ENCODE data around the gene PCBP3. TPM values are rescaled to one million over a fixed set of nuclear protein-coding genes. Genes with fewer than 3 reads are reported as not detected.

The PCBP3 gene
- total and polyA plus RNA-seq, 2 of the 8 experiments (the other 6 are each of a cell fraction or from before 2014, with no cell fraction given): 3.5 to 6.3 TPM

DNA sequence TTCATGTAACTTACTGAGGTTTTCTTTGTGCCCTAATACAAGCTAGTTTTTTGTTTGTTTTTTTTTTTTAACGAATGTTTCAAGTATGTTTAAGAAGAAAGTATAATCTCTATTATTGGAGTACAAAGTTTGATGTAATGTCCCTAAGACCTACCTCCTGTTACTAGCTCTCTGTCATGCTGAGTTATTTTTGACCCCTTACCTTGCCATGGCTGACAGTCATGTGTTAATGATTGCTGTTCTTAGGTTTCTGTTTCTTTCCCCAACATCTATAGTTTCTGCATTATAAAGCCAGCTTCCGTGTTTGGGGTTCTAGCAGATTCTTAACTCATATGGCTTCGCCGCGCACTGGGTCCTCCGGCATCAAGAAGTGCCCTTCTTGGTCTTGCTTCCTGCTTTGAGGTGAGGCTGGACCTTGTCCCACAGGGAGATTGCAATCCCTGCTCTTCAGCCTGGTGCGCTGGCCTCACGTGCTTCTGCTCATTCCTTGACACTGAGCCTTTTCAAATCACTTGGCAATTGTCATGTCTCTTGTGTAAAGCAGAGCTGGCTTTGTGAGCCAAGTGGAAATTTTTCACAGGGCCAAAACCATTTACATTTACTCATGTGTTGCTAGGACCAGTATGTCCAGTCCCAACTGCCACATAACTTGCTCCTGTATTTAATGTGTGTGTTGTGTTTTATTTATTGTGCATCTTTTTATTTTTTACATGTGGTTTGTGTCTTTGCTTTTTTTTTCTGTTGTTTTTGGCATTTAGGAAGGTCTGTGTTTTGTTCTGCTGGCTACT is 203.0 kb downstream of the PCBP3 start:
- CTCF ChIA-PET (ENCODE audit: partially characterized antibody): interaction anchor here (0.8 to 1.2 kb wide), 4 partner anchors 9 to 106 kb away, joined by 3 to 7 read pairs (median 4); no protein-coding TSS in a partner anchor
- Histone ChIP-seq H2BK15ac (ENCODE audit: low read length) (no peak overlapping the region), H3K4me3 (ENCODE audit: extremely low read depth in 1 of 4, insufficient read depth in 2 of 4, low read depth in 3 of 4, low read length in 4 of 4) (no peak overlapping the region), H3K18ac (ENCODE audit: extremely low read depth, low read length) (no peak overlapping the region), H2BK5ac (ENCODE audit: low read depth, low read length) (no peak overlapping the region), H3K36me3 (ENCODE audit: control insufficient read depth in 2 of 4, insufficient read depth in 4 of 4, low read length in 3 of 4) (no peaks in the 10 kb centered on the region), H4K20me1 (replicated peaks in 1 of 2; ENCODE audit: control insufficient read depth in 1 of 2, insufficient read depth in 2 of 2, low read length in 2 of 2) (peaks cover 0 to 1% of the 10 kb centered on the region in 2 experiments), H3K9ac (replicated peaks in 1 of 4; ENCODE audit: extremely low read depth in 1 of 4, low read depth in 3 of 4, low read length in 3 of 4) (no peak overlapping the region), H3K56ac (replicated peaks; ENCODE audit: insufficient read length, low read depth, low read length) (no peak overlapping the region), H3K9me3 (ENCODE audit: insufficient read depth in 2 of 2, low read depth in 1 of 2, low read length in 1 of 2) (peaks cover under 1 to 4% of the 10 kb centered on the region in 2 experiments; a peak in 2 of 4 replicates), H2BK12ac (ENCODE audit: low read depth, low read length) (no peak overlapping the region), H4K5ac (ENCODE audit: insufficient read length, low read depth, low read length) (no peak overlapping the region), H4K91ac (replicated peaks; ENCODE audit: insufficient read length, low read length) (no peak overlapping the region), H2BK120ac (replicated peaks; ENCODE audit: low read depth, low read length) (no peak overlapping the region), H3K27me3 (replicated peaks in 1 of 4; ENCODE audit: control insufficient read depth in 3 of 4, extremely low read depth in 1 of 4, insufficient read depth in 3 of 4, low read length in 3 of 4) (no peaks in the 10 kb centered on the region; a peak in 2 of 7 replicates), H2BK20ac (ENCODE audit: low read length) (no peak overlapping the region), H3K4me2 (ENCODE audit: insufficient read depth in 1 of 2, low read depth in 2 of 2, low read length in 2 of 2) (no peak overlapping the region), H3K27ac (ENCODE audit: low read depth, low read length) (no peak overlapping the region), H3K4me1 (replicated peaks in 1 of 4; ENCODE audit: control insufficient read depth in 3 of 4, insufficient read depth in 4 of 4, low read length in 3 of 4) (peaks cover 0 to 3% (median under 1%) of the 10 kb centered on the region in 4 experiments; a peak in 3 of 7 replicates), H2AK5ac (ENCODE audit: low read depth, low read length) (no peak overlapping the region; the same call in 1 of the 2 replicates), H3K4ac (replicated peaks; ENCODE audit: insufficient read length, low read depth, low read length) (no peak overlapping the region), H3K23me2 (ENCODE audit: low read depth, low read length) (no peaks in the 10 kb centered on the region), H3K14ac (ENCODE audit: insufficient read length) (no peak overlapping the region), H3K79me1 (ENCODE audit: low read depth, low read length) (no peaks in the 10 kb centered on the region), H3K79me2 (ENCODE audit: control insufficient read depth in 1 of 2, insufficient read depth in 2 of 2, low read length in 2 of 2) (no peaks in the 10 kb centered on the region), H3K23ac (ENCODE audit: insufficient read length) (no peak overlapping the region), H2AFZ (ENCODE audit: low read length) (no peak overlapping the region), H4K8ac (ENCODE audit: extremely low read depth, insufficient read depth, low read length) (no peak overlapping the region)
- FAIRE-seq (no peak), DNase-seq (ENCODE audit: low read depth in 1 of 2, low spot score in 2 of 2) (no peak)
- WGBS, 2 experiments (ENCODE audit: extremely low coverage in 1 of 2, insufficient coverage in 1 of 2, insufficient read length in 1 of 2, insufficient replicate concordance in 2 of 2, low coverage in 1 of 2, low lambda C conversion rate in 2 of 2, missing lambda C conversion rate in 1 of 2): 90% methylated on average over 8 of the region's 8 CpGs; no CpG with 5 or more reads in 1 of the 2 experiments
- POLR2A ChIA-PET (ENCODE audit: partially characterized antibody): interaction anchor here (0.8 kb wide), 1 partner anchor 789 kb away, joined by 3 read pairs; the partner anchor contains the start of gene PRMT2
- TF ChIP-seq CBX8 (IDR thresholded peaks at IDR 0.05; ENCODE audit: borderline replicate concordance, low read depth, low read length) (no peak), TAF7 (optimal IDR thresholded peaks at IDR 0.05; ENCODE audit: borderline replicate concordance, low read depth, low read length) (no peak), POLR2AphosphoS5 (IDR thresholded peaks at IDR 0.05; ENCODE audit: low read depth, low read length) (no peak), EP300 (IDR thresholded peaks at IDR 0.05; ENCODE audit: borderline replicate concordance in 1 of 2, low read depth in 2 of 2, low read length in 2 of 2) (no peak)
- TF ChIP-seq, protein P1, sequence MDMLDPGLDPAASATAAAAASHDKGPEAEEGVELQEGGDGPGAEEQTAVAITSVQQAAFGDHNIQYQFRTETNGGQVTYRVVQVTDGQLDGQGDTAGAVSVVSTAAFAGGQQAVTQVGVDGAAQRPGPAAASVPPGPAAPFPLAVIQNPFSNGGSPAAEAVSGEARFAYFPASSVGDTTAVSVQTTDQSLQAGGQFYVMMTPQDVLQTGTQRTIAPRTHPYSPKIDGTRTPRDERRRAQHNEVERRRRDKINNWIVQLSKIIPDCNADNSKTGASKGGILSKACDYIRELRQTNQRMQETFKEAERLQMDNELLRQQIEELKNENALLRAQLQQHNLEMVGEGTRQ (IDR thresholded peaks at IDR 0.05; ENCODE audit: low read length): no peak
- TF ChIP-seq, protein P2, sequence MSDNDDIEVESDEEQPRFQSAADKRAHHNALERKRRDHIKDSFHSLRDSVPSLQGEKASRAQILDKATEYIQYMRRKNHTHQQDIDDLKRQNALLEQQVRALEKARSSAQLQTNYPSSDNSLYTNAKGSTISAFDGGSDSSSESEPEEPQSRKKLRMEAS (IDR thresholded peaks at IDR 0.05): no peak
- TF ChIP-seq, protein P3, sequence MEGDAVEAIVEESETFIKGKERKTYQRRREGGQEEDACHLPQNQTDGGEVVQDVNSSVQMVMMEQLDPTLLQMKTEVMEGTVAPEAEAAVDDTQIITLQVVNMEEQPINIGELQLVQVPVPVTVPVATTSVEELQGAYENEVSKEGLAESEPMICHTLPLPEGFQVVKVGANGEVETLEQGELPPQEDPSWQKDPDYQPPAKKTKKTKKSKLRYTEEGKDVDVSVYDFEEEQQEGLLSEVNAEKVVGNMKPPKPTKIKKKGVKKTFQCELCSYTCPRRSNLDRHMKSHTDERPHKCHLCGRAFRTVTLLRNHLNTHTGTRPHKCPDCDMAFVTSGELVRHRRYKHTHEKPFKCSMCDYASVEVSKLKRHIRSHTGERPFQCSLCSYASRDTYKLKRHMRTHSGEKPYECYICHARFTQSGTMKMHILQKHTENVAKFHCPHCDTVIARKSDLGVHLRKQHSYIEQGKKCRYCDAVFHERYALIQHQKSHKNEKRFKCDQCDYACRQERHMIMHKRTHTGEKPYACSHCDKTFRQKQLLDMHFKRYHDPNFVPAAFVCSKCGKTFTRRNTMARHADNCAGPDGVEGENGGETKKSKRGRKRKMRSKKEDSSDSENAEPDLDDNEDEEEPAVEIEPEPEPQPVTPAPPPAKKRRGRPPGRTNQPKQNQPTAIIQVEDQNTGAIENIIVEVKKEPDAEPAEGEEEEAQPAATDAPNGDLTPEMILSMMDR (IDR thresholded peaks at IDR 0.05; ENCODE audit: control extremely low read depth in 1 of 3, insufficient read depth in 1 of 3, low read depth in 1 of 3, low read length in 3 of 3): no peak
